A673 (cell line): ENCODE measurements around the gene ZNF516. TPM values are rescaled to one million over a fixed set of nuclear protein-coding genes. Genes with fewer than 3 reads are reported as not detected.

Source experiments
- BruUV-seq: library from RNA; stranded (reverse); fragments of 400-500 nt; replicated peaks from 2 replicates; lab custom pipeline; 2021; lab: Mats Ljungman, UMichigan
- CTCF ChIA-PET: fragments of 300-600 bp; sonication (Branson Sonifier 250); formaldehyde crosslinking; loops from one replicate; lab custom pipeline; 2022; ENCODE audit warnings: antibody characterized with exemption; lab: Charles Lee
- POLR2A ChIA-PET: fragments of 300-600 bp; sonication (Branson Sonifier 250); formaldehyde crosslinking; loops from one replicate; lab custom pipeline; 2022; ENCODE audit warnings: antibody characterized with exemption; ENCODE audit not compliant: low non-redundant PET; lab: Charles Lee
- DNase-seq: peaks from one replicate; pipeline ENCODE4 v3.0.0-alpha.2; 2015; ENCODE audit warnings: low spot score
- H3K27ac ChIP-seq: fragments of 200-600 bp; sonication (generic); 2 replicates; pipeline ENCODE4 v1.5.1; 2016; ENCODE audit warnings: mixed run types, low read depth, mild to moderate bottlenecking, mixed read lengths, antibody characterized with exemption, low read length; ENCODE audit not compliant: poor library complexity, severe bottlenecking
- H3K27me3 ChIP-seq: fragments of 200-600 bp; sonication (generic); replicated peaks from 2 replicates; pipeline ENCODE4 v1.6.1; 2017; ENCODE audit warnings: mixed run types, low read depth, mild to moderate bottlenecking, mixed read lengths, antibody characterized with exemption, low read length; ENCODE audit not compliant: insufficient read depth, poor library complexity
- H3K36me3 ChIP-seq: fragments of 200-600 bp; sonication (generic); 2 replicates; pipeline ENCODE4 v1.6.1; 2016; ENCODE audit warnings: mixed run types, mild to moderate bottlenecking, mixed read lengths, antibody characterized with exemption, low read length; ENCODE audit not compliant: insufficient read depth, poor library complexity, severe bottlenecking
- H3K4me1 ChIP-seq: fragments of 200-600 bp; sonication (generic); 2 replicates; pipeline ENCODE4 v1.6.1; 2017; ENCODE audit warnings: mixed run types, mild to moderate bottlenecking, mixed read lengths, antibody characterized with exemption, low read length; ENCODE audit not compliant: insufficient read depth, poor library complexity, severe bottlenecking
- H3K4me3 ChIP-seq: fragments of 200-600 bp; sonication (generic); 2 replicates; pipeline ENCODE4 v1.5.1; 2016; ENCODE audit warnings: low read depth, mixed run types, mild to moderate bottlenecking, mixed read lengths, low read length; ENCODE audit not compliant: poor library complexity, severe bottlenecking
- H3K9me3 ChIP-seq: fragments of 200-600 bp; sonication (generic); 2 replicates; pipeline ENCODE4 v1.6.1; 2016; ENCODE audit warnings: mixed run types, low read depth, mild to moderate bottlenecking, mixed read lengths, antibody characterized with exemption, low read length; ENCODE audit not compliant: poor library complexity, severe bottlenecking
- CTCF ChIP-seq: fragments of 300-800, 200-600 bp; sonication (generic); conservative IDR thresholded peaks from 2 replicates; pipeline ENCODE4 v1.5.1; 2017; ENCODE audit warnings: low read depth, mild to moderate bottlenecking, antibody characterized with exemption, low read length, moderate library complexity, mixed read lengths
- EZH2 ChIP-seq: fragments of 200-600 bp; sonication (generic); IDR thresholded peaks from 2 replicates; pipeline ENCODE4 v1.6.1; 2017; ENCODE audit warnings: borderline replicate concordance, low read depth, mild to moderate bottlenecking, mixed read lengths, antibody characterized with exemption, low read length; ENCODE audit not compliant: poor library complexity, severe bottlenecking
- intact Hi-C: fragments of 100-400 bp; cut with micrococcal nuclease; formaldehyde crosslinking; loops from one replicate; pipeline ENCODE4 v1.10.0; 2022; ENCODE audit not compliant: unreplicated experiment
- total RNA-seq: library from RNA; stranded (reverse); gene quantifications from 2 replicates; pipeline ENCODE4 v1.2.3, GENCODE V29; 2021

ZNF516 gene
- total RNA-seq, 1 experiment from 2014 or later = 32.3 TPM

- Histone ChIP-seq H3K9me3 (no peaks in the 10 kb centered on the region), H3K27ac (no peak overlapping the region), H3K36me3 (peaks cover 3% of the 10 kb centered on the region), H3K4me1 (peaks cover 27% of the 10 kb centered on the region), H3K4me3 (no peak overlapping the region), H3K27me3 (no peaks in the 10 kb centered on the region)
- no TSS peak for BruUV-seq
- TF ChIP-seq EZH2 (no peak), CTCF (no peak)
- CTCF ChIA-PET = no interaction called here
- DNase-seq = no peak
- intact Hi-C loops = loop anchor here (10.0 kb wide), 1 partner anchor 110 kb away; no protein-coding TSS in a partner anchor
- POLR2A ChIA-PET = interaction anchor here (0.5 kb wide), 1 partner anchor 22 kb away, joined by 3 read pairs; no protein-coding TSS in a partner anchor
Measured at GRCh38 chr18:76454418-76454817, 40.6 kb downstream of the ZNF516 start.

- intact Hi-C loops = loop anchor here (10.0 kb wide), 1 partner anchor 111 kb away; no protein-coding TSS in a partner anchor
- Histone ChIP-seq H3K9me3 (no peaks in the 10 kb centered on the region), H3K27me3 (no peaks in the 10 kb centered on the region), H3K4me3 (no peak overlapping the region), H3K4me1 (peaks cover 27% of the 10 kb centered on the region), H3K27ac (no peak overlapping the region), H3K36me3 (no peaks in the 10 kb centered on the region)
- BruUV-seq = no TSS peak
- TF ChIP-seq EZH2 (no peak), CTCF (no peak)
- no peak for DNase-seq
- ChIA-PET CTCF (no interaction called here), POLR2A (interaction anchor here (0.5 kb wide), 1 partner anchor 23 kb away, joined by 3 read pairs; no protein-coding TSS in a partner anchor)
Measured at GRCh38 chr18:76453932-76454331, 41.1 kb downstream of the ZNF516 start.

GRCh38 chr18:76453057-76453561 is 41.9 kb downstream of the ZNF516 start:
- ChIA-PET CTCF (no interaction called here), POLR2A (no interaction called here)
- no peak for DNase-seq
- no peak overlapping the region for H3K27ac ChIP-seq
- H3K9me3 ChIP-seq = no peaks in the 10 kb centered on the region
- no peaks in the 10 kb centered on the region for H3K36me3 ChIP-seq
- H3K27me3 ChIP-seq = no peaks in the 10 kb centered on the region
- no peak for TF ChIP-seq EZH2
- no peak for TF ChIP-seq CTCF
- BruUV-seq = no TSS peak
- H3K4me3 ChIP-seq = no peak overlapping the region
- peaks cover 27% of the 10 kb centered on the region for H3K4me1 ChIP-seq
- intact Hi-C loops = loop anchor here (10.0 kb wide), 1 partner anchor 112 kb away; no protein-coding TSS in a partner anchor
